Measurements from ENCODE around the gene EEFSEC.

- TF ChIP-seq, protein P1, sequence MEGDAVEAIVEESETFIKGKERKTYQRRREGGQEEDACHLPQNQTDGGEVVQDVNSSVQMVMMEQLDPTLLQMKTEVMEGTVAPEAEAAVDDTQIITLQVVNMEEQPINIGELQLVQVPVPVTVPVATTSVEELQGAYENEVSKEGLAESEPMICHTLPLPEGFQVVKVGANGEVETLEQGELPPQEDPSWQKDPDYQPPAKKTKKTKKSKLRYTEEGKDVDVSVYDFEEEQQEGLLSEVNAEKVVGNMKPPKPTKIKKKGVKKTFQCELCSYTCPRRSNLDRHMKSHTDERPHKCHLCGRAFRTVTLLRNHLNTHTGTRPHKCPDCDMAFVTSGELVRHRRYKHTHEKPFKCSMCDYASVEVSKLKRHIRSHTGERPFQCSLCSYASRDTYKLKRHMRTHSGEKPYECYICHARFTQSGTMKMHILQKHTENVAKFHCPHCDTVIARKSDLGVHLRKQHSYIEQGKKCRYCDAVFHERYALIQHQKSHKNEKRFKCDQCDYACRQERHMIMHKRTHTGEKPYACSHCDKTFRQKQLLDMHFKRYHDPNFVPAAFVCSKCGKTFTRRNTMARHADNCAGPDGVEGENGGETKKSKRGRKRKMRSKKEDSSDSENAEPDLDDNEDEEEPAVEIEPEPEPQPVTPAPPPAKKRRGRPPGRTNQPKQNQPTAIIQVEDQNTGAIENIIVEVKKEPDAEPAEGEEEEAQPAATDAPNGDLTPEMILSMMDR (IDR thresholded peaks at IDR 0.05; ENCODE audit: low read depth, low read length) = no peak
- no peak for TF ChIP-seq POLR2A (IDR thresholded peaks at IDR 0.05; ENCODE audit: extremely low read depth, insufficient read length)
- TF ChIP-seq, protein P2, sequence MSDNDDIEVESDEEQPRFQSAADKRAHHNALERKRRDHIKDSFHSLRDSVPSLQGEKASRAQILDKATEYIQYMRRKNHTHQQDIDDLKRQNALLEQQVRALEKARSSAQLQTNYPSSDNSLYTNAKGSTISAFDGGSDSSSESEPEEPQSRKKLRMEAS (IDR thresholded peaks at IDR 0.05; ENCODE audit: low read depth, low read length) = no peak
Observed at GRCh38 chr3:128180913-128181312, 27.6 kb downstream of the EEFSEC start.

Data from NB4 (cell line).